OCI-LY3 (cell line): ENCODE data around the gene HSD17B13.
"Not testable (repeated sequence)": the region's sequence is repeated elsewhere in the genome, so short reads cannot be mapped to it uniquely, and the experiment has no call there.

ENCODE experiments used
- H2AFZ ChIP-seq: fragments of 200-600, 300-600 bp; shearing (Covaris generic); 2 replicates; pipeline ENCODE4 v1.6.0; 2014; ENCODE audit warnings: antibody characterized with exemption, low read depth, low read length
- H3K27ac ChIP-seq: fragments of 200-600, 300-600 bp; sonication (generic); 2 replicates; pipeline ENCODE4 v1.5.1; 2014; ENCODE audit warnings: mild to moderate bottlenecking, low read length, moderate library complexity, mixed read lengths
- H3K27me3 ChIP-seq: fragments of 200-600, 300-600 bp; sonication (generic); 2 replicates; pipeline ENCODE4 v1.6.1; 2014; ENCODE audit warnings: low read depth, low read length, mixed read lengths
- H3K36me3 ChIP-seq: fragments of 200-600, 300-600 bp; sonication (generic); replicated peaks from 2 replicates; pipeline ENCODE3; 2014; ENCODE audit warnings: low read depth, low read length, mixed read lengths
- H3K4me1 ChIP-seq: fragments of 300-600, 200-600 bp; sonication (generic); 2 replicates; pipeline ENCODE4 v1.6.1; 2014; ENCODE audit warnings: low read length, mixed read lengths
- H3K4me2 ChIP-seq: fragments of 200-600, 300-600 bp; sonication (generic); 2 replicates; pipeline ENCODE4 v1.6.1; 2014; ENCODE audit warnings: low read length, mixed read lengths
- H3K4me3 ChIP-seq: fragments of 300-600, 200-600 bp; sonication (generic); 2 replicates; pipeline ENCODE4 v1.5.1; 2014; ENCODE audit warnings: antibody characterized with exemption, mild to moderate bottlenecking, low read length, moderate library complexity
- H3K79me2 ChIP-seq: fragments of 300-600, 200-600 bp; shearing (Covaris generic); 2 replicates; pipeline ENCODE4 v1.6.1; 2014; ENCODE audit warnings: mild to moderate bottlenecking, low read length, mixed read lengths
- H3K9ac ChIP-seq: fragments of 300-600, 200-600 bp; shearing (Covaris generic); 2 replicates; pipeline ENCODE4 v1.6.0; 2014; ENCODE audit warnings: mild to moderate bottlenecking, low read length, moderate library complexity
- H3K9me3 ChIP-seq: fragments of 200-600, 300-600 bp; shearing (Covaris generic); 2 replicates; pipeline ENCODE4 v1.6.1; 2014; ENCODE audit warnings: low read length, mixed read lengths; ENCODE audit not compliant: insufficient read depth
- H4K20me1 ChIP-seq: fragments of 200-600, 300-600 bp; sonication (generic); 2 replicates; pipeline ENCODE4 v1.6.1; 2016; ENCODE audit warnings: low read length, mixed read lengths; ENCODE audit not compliant: insufficient read depth
- CTCF ChIP-seq: fragments of 200-600, 300-600 bp; sonication (generic); IDR thresholded peaks from 2 replicates; pipeline ENCODE4 v1.5.1; 2014; ENCODE audit warnings: antibody characterized with exemption, low read length, low read depth
- EZH2phosphoT487 ChIP-seq: fragments of 200-600 bp; shearing (Covaris generic); IDR thresholded peaks from 2 replicates; pipeline ENCODE4 v1.6.1; 2018; ENCODE audit warnings: antibody characterized with exemption, mixed run types, low read depth

HSD17B13 gene

GRCh38 chr4:87286970-87287369, 35.7 kb downstream of the HSD17B13 start:
- Histone ChIP-seq H3K4me3 (no peak overlapping the region), H3K4me1 (no peaks in the 10 kb centered on the region), H3K36me3 (no peaks in the 10 kb centered on the region), H2AFZ (no peak overlapping the region), H3K4me2 (no peak overlapping the region), H4K20me1 (no peaks in the 10 kb centered on the region), H3K79me2 (no peaks in the 10 kb centered on the region), H3K27me3 (no peaks in the 10 kb centered on the region), H3K9ac (no peak overlapping the region), H3K9me3 (no peaks in the 10 kb centered on the region; the same call in 1 of the 2 replicates), H3K27ac (no peak overlapping the region)
- TF ChIP-seq CTCF (no peak), EZH2phosphoT487 (no peak)

GRCh38 chr4:87284268-87284667, 38.4 kb downstream of the HSD17B13 start:
- not testable (repeated sequence) for H3K27me3 ChIP-seq

DNA sequence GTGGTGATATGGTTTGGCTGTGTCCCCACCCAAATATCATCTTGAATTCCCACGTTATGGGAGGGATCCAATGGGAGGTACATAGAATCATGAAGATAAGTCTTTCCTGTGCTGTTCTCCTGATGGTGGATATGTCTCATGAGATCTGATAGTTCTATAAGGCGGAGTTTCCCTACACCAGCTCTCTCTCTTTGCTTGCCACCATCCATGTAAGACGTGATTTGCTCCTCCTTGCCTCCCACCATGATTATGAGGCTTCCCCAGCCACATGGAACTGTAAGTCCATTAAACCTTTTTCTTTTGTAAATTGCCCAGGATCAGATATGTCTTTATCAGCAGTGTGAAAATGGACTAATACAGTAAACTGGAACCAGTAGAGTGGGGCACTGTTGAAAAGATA, 39.5 kb downstream of the HSD17B13 start:
- Histone ChIP-seq H3K4me3 (no peak overlapping the region), H3K9ac (no peak overlapping the region), H3K27me3 (no peaks in the 10 kb centered on the region), H3K79me2 (no peaks in the 10 kb centered on the region), H3K27ac (no peak overlapping the region), H4K20me1 (no peaks in the 10 kb centered on the region), H3K9me3 (no peaks in the 10 kb centered on the region; the same call in 1 of the 2 replicates), H3K36me3 (no peaks in the 10 kb centered on the region), H3K4me1 (no peaks in the 10 kb centered on the region), H2AFZ (no peak overlapping the region), H3K4me2 (no peak overlapping the region)
- no peak for TF ChIP-seq CTCF

More at GRCh38 chr4:87284268-87284667, 38.4 kb downstream of the HSD17B13 start:
- H3K79me2 ChIP-seq, H2AFZ ChIP-seq, H3K4me1 ChIP-seq, H4K20me1 ChIP-seq, H3K4me3 ChIP-seq, H3K9me3 ChIP-seq, H3K36me3 ChIP-seq, H3K9ac ChIP-seq, H3K27ac ChIP-seq, H3K4me2 ChIP-seq: not testable (repeated sequence)

DNA sequence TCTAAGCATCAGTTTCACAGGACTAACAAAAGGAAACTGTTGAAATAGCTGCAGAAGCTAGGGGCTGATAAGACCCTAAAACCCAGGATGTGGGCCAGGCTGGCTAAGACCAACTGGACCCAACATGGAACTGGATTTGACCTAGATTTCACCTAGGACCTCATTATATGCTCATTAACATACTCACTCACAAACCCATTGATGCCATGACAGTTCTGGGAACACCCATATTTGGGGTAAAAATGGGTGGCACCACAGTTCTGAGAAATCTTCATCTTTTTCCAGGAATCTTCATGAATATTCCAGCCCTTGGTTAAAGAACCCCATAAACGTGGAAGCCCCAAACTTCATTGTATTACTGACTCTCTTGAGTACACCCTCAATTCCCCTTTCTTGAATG, 41.1 kb downstream of the HSD17B13 start:
- H3K79me2 ChIP-seq: no peaks in the 10 kb centered on the region
- no peak overlapping the region for H3K27ac ChIP-seq
- H3K36me3 ChIP-seq: no peaks in the 10 kb centered on the region
- no peak for TF ChIP-seq EZH2phosphoT487
- H3K4me2 ChIP-seq: no peak overlapping the region
- H4K20me1 ChIP-seq: no peaks in the 10 kb centered on the region
- H3K9me3 ChIP-seq: no peaks in the 10 kb centered on the region; the same call in 1 of the 2 replicates
- no peaks in the 10 kb centered on the region for H3K4me1 ChIP-seq
- H3K4me3 ChIP-seq: no peak overlapping the region
- no peak overlapping the region for H3K9ac ChIP-seq
- H3K27me3 ChIP-seq: no peaks in the 10 kb centered on the region
- no peak overlapping the region for H2AFZ ChIP-seq

GRCh38 chr4:87278335-87278794, 44.3 kb downstream of the HSD17B13 start:
- Histone ChIP-seq H3K36me3 (no peaks in the 10 kb centered on the region), H3K4me1 (peaks cover 10% of the 10 kb centered on the region), H4K20me1 (no peaks in the 10 kb centered on the region), H3K79me2 (no peaks in the 10 kb centered on the region), H3K4me3 (no peak overlapping the region), H3K27ac (no peak overlapping the region), H2AFZ (no peak overlapping the region), H3K9ac (no peak overlapping the region), H3K27me3 (no peaks in the 10 kb centered on the region), H3K4me2 (no peak overlapping the region), H3K9me3 (no peaks in the 10 kb centered on the region)
- TF ChIP-seq CTCF: no peak
- TF ChIP-seq EZH2phosphoT487: no peak
